GM12878 (cell line): Measurements from ENCODE around the gene RASAL2. TPM values are rescaled to one million over a fixed set of nuclear protein-coding genes. Genes with fewer than 3 reads are reported as not detected.

ENCODE experiments used
- ATAC-seq: fragments of 200-7000 bp; cut with Tn5 transposase; 3 replicates; pipeline ENCODE4 v1.9.1; 2020; ENCODE audit warnings: mild to moderate bottlenecking, moderate library complexity
- BruUV-seq: library from RNA; stranded (reverse); fragments of 400-500 nt; replicated peaks from 2 replicates; lab custom pipeline; 2021; lab: Mats Ljungman, UMichigan
- CTCF ChIA-PET: fragments of 300-600 bp; sonication (Branson Sonifier 250); formaldehyde crosslinking; extraction: SDS; loops from one replicate; lab custom pipeline; 2021; ENCODE audit warnings: inconsistent platforms; lab: Yijun Ruan, JAX
- POLR2A ChIA-PET: fragments of 350-600 bp; formaldehyde crosslinking; extraction: SDS; loops from one replicate; lab custom pipeline; 2021; ENCODE audit warnings: inconsistent platforms; lab: Charles Lee
- RAD21 ChIA-PET: fragments of 300-600 bp; sonication (Branson Sonifier 250); formaldehyde crosslinking; loops from one replicate; lab custom pipeline; 2023; ENCODE audit warnings: antibody characterized with exemption; ENCODE audit not compliant: unreplicated experiment; lab: Charles Lee
- SMC1A ChIA-PET: fragments of 300-600 bp; sonication (Branson Sonifier 250); formaldehyde crosslinking; loops from one replicate; lab custom pipeline; 2023; ENCODE audit not compliant: unreplicated experiment, uncharacterized antibody; lab: Charles Lee
- DNase-seq: peaks from one replicate; pipeline ENCODE4 v3.0.0-alpha.2; 2011; ENCODE audit warnings: low read depth, low spot score
- FAIRE-seq: peaks from 3 replicates; lab custom pipeline; 2011; peaks lifted over from hg19 to GRCh38; lab: Jason Lieb, UNC
- H2AFZ ChIP-seq: 2 replicates; pipeline ENCODE4 v1.6.0; 2011; ENCODE audit warnings: low read depth, low read length, control low read depth; ENCODE audit not compliant: control insufficient read depth
- H3K27ac ChIP-seq: 2 replicates; pipeline ENCODE4 v1.5.1; 2011; ENCODE audit warnings: control low read depth; ENCODE audit not compliant: control insufficient read depth, insufficient read depth
- H3K27me3 ChIP-seq, 2 experiments: replicated peaks in 1 of 2; 2 replicates each; pipeline versions ENCODE4 v1.6.0 to v1.6.1; 2011; ENCODE audit warnings: low read length in 1 of 2; ENCODE audit not compliant: control insufficient read depth in 2 of 2, insufficient read depth in 2 of 2
- H3K36me3 ChIP-seq, 2 experiments: 2 replicates each; pipeline ENCODE4 v1.5.1; 2011; ENCODE audit warnings: low read length in 1 of 2; ENCODE audit not compliant: control insufficient read depth in 2 of 2, insufficient read depth in 2 of 2
- H3K4me1 ChIP-seq: 2 replicates; pipeline ENCODE4 v1.6.1; 2011; ENCODE audit warnings: mild to moderate bottlenecking, low read length, moderate library complexity, mixed read lengths; ENCODE audit not compliant: control insufficient read depth, insufficient read depth
- H3K4me2 ChIP-seq: 2 replicates; pipeline ENCODE4 v1.6.0; 2011; ENCODE audit warnings: control low read depth; ENCODE audit not compliant: control insufficient read depth, insufficient read depth
- H3K4me3 ChIP-seq: fragments of 200-600 bp; sonication (generic); 2 replicates; pipeline ENCODE4 v1.5.1; 2016
- H3K79me2 ChIP-seq: 2 replicates; pipeline ENCODE4 v1.6.0; 2011; ENCODE audit warnings: low read length; ENCODE audit not compliant: control insufficient read depth, insufficient read depth
- H3K9ac ChIP-seq: 2 replicates; pipeline ENCODE4 v1.8.0; 2011; ENCODE audit warnings: low read length, control low read depth, mixed read lengths; ENCODE audit not compliant: control insufficient read depth, insufficient read depth
- H3K9me3 ChIP-seq: replicated peaks from 3 replicates; pipeline ENCODE4 v1.5.1; 2011; ENCODE audit warnings: mild to moderate bottlenecking, low read length; ENCODE audit not compliant: control insufficient read depth, insufficient read depth
- H4K20me1 ChIP-seq: 2 replicates; pipeline ENCODE4 v1.6.0; 2011; ENCODE audit not compliant: control insufficient read depth, insufficient read depth
- BCL11A ChIP-seq: IDR thresholded peaks from 2 replicates; pipeline ENCODE4 v1.6.1; 2011; ENCODE audit warnings: low read depth, low read length
- CTCF ChIP-seq, 3 experiments: IDR thresholded peaks in 2 of 3; conservative IDR thresholded peaks in 1 of 3; 2 replicates each; pipeline ENCODE4 v1.5.1; 2011; ENCODE audit warnings: low read depth in 3 of 3, low read length in 3 of 3, mild to moderate bottlenecking in 3 of 3, control low read depth in 2 of 3, moderate library complexity in 2 of 3, inconsistent platforms in 1 of 3, mixed read lengths in 1 of 3; ENCODE audit not compliant: control insufficient read depth in 2 of 3, insufficient read depth in 1 of 3; ENCODE audit errors: extremely low read depth in 1 of 3
- KLF5 ChIP-seq: fragments of 450-650 bp; IDR thresholded peaks from 2 replicates; pipeline ENCODE4 v1.6.1; 2014; ENCODE audit warnings: mild to moderate bottlenecking; ENCODE audit not compliant: partially characterized antibody
- SUZ12 ChIP-seq: fragments of 200-600 bp; sonication (generic); IDR thresholded peaks from one replicate; pipeline ENCODE4 v1.6.1; 2018; ENCODE audit warnings: antibody characterized with exemption, mild to moderate bottlenecking; ENCODE audit not compliant: unreplicated experiment
- ZBTB33 ChIP-seq: fragments of 450-650 bp; IDR thresholded peaks from 2 replicates; pipeline ENCODE4 v1.6.1; 2017; ENCODE audit warnings: mild to moderate bottlenecking
- WGBS: methylation state at CpG from one replicate; pipeline ENCODE4 v1.1.6; 2016; ENCODE audit warnings: low lambda C conversion rate; ENCODE audit not compliant: insufficient replicate concordance, insufficient coverage; ENCODE audit errors: missing lambda C conversion rate; 5-methylcytosine and 5-hydroxymethylcytosine counted together
- in situ Hi-C: fragments of 300-500 bp; cut with MboI; formaldehyde crosslinking; loops from 9 replicates; pipeline ENCODE4 v1.14.3; 2018; ENCODE audit warnings: mixed read lengths
- intact Hi-C: fragments of 100-400 bp; cut with micrococcal nuclease; formaldehyde crosslinking; loops from one replicate; pipeline ENCODE4 v1.14.2; 2022; ENCODE audit not compliant: unreplicated experiment
- polyA plus RNA-seq, 11 experiments: library from polyadenylated mRNA; depleted of rRNA in 4 of 11; unstranded in 6 of 11; stranded (reverse) in 5 of 11; fragments of >200 nt; fragmentation: Nextera tagmentation in 4 of 11; fragmentation: Illumina TruSeq in 1 of 11; extraction: Ambion mirVana in 4 of 11; extraction: Trizol in 1 of 11; gene quantifications; 1 replicate in 1 of 11; 2 replicates in 10 of 11; pipeline versions ENCODE4 v1.2.1 to v1.2.3, GENCODE V29; 2011 to 2016; ENCODE audit warnings: inconsistent platforms in 2 of 11, missing spikeins in 2 of 11, low read depth in 1 of 11
- total RNA-seq, 4 experiments: library from RNA; depleted of rRNA in 3 of 4; stranded (reverse); fragments of >200 nt in 3 of 4; fragmentation: Illumina TruSeq in 1 of 4; extraction: Trizol in 1 of 4; gene quantifications; 2 replicates each; pipeline versions ENCODE4 v1.2.1 to v1.2.3, GENCODE V29; 2013 to 2021
- TF ChIP-seq, protein P1 (sequence below): IDR thresholded peaks from 2 replicates; pipeline ENCODE4 v1.6.1; 2011; ENCODE audit warnings: mild to moderate bottlenecking, low read depth, low read length, moderate library complexity; ENCODE audit not compliant: insufficient replicate concordance

RASAL2 gene
- total and polyA plus RNA-seq, 10 of the 15 experiments (the other 5 are each of a cell fraction or from before 2014, with no cell fraction given), result 0.02 to 6.9 (median 0.17) TPM; not detected in 1

DNA sequence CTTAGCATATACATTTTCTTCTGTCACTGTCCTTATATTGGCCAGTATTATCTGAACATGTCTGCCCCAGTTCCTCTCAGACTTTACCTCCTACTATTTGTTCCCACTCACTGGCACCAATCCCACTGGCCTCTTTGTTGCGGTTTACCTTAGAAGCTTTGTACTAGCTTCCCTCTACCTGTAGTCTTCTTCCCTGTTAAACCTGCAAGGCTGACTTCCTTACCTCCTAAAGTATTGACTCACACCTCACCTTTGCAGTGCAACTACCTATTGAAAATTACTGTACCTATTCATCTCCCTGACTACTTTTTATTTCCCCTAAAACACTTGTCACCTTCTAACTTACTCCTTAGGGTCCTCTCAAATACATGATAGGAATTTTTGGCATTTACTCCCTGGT lies 291.8 kb downstream of the RASAL2 start:
- DNase-seq, result no peak
- H3K36me3 ChIP-seq, result no peaks in the 10 kb centered on the region
- in situ Hi-C loops (no loop called here), intact Hi-C loops (no loop called here)
- H3K4me1 ChIP-seq, result no peaks in the 10 kb centered on the region
- SMC1A ChIA-PET, result interaction anchor here (0.7 to 2.2 kb wide), 2 partner anchors 11 to 63 kb away, joined by 3 to 9 read pairs; no protein-coding TSS in a partner anchor
- no peaks in the 10 kb centered on the region for H4K20me1 ChIP-seq
- H3K27ac ChIP-seq, result no peak overlapping the region
- ATAC-seq, result no peak
- RAD21 ChIA-PET, result no interaction called here
- no peaks in the 10 kb centered on the region for H3K27me3 ChIP-seq
- no peak overlapping the region for H3K9ac ChIP-seq
- POLR2A ChIA-PET, result no interaction called here
- H3K79me2 ChIP-seq, result no peaks in the 10 kb centered on the region
- no peak for TF ChIP-seq SUZ12
- no peak for TF ChIP-seq BCL11A
- no peak for TF ChIP-seq CTCF (IDR thresholded peaks at IDR 0.05 in 2 of 3, conservative IDR thresholded peaks at IDR 0.05 in 1 of 3; ENCODE audit: control insufficient read depth in 2 of 3, extremely low read depth in 1 of 3, insufficient read depth in 1 of 3, low read depth in 3 of 3, low read length in 3 of 3)
- TF ChIP-seq ZBTB33, result no peak
- TF ChIP-seq KLF5, result no peak
- TF ChIP-seq, protein P1, sequence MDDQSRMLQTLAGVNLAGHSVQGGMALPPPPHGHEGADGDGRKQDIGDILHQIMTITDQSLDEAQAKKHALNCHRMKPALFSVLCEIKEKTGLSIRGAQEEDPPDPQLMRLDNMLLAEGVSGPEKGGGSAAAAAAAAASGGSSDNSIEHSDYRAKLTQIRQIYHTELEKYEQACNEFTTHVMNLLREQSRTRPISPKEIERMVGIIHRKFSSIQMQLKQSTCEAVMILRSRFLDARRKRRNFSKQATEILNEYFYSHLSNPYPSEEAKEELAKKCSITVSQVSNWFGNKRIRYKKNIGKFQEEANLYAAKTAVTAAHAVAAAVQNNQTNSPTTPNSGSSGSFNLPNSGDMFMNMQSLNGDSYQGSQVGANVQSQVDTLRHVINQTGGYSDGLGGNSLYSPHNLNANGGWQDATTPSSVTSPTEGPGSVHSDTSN, result no peak
- no peak for FAIRE-seq
- no TSS peak for BruUV-seq
- no peak overlapping the region for H3K4me2 ChIP-seq
- CTCF ChIA-PET, result interaction anchor here (0.8 kb wide), 1 partner anchor 809 kb away, joined by 3 read pairs; no protein-coding TSS in a partner anchor
- no peak overlapping the region for H3K4me3 ChIP-seq
- 81% methylated on average over 1 of the region's 1 CpG for WGBS
- no peak overlapping the region for H2AFZ ChIP-seq
- H3K9me3 ChIP-seq, result no peaks in the 10 kb centered on the region
